Heart left ventricle (tissue), 16 donors: ENCODE results near the gene RAB10. TPM values are rescaled to one million over a fixed set of nuclear protein-coding genes. Genes with fewer than 3 reads are reported as not detected.

ENCODE experiments used
- ATAC-seq, 4 donors: fragments of 200-7000 bp; cut with Tn5 transposase; one replicate each; pipeline ENCODE4 v1.9.1; 2020 to 2022; ENCODE audit warnings: moderate library complexity in 4 of 4, mild to moderate bottlenecking in 3 of 4, moderate number of reproducible peaks in 1 of 4
- DNase-seq, 5 donors: peaks; one replicate each; pipeline ENCODE4 v3.0.0-alpha.2; 2020
- H3K27ac ChIP-seq, 12 donors: fragments of 200-600 bp; sonication (generic) in 4 of 12; one replicate each; pipeline versions ENCODE4 v1.5.0 to v1.8.0; 2016 to 2022; ENCODE audit warnings: mild to moderate bottlenecking in 2 of 12
- H3K27me3 ChIP-seq, 9 donors: fragments of 200-600 bp; sonication (generic) in 2 of 9; one replicate each; pipeline versions ENCODE4 v1.5.1 to v1.8.0; 2016 to 2022; ENCODE audit warnings: mild to moderate bottlenecking in 3 of 9
- H3K36me3 ChIP-seq, 9 donors: fragments of 200-600 bp; sonication (generic) in 2 of 9; one replicate each; pipeline versions ENCODE4 v1.5.0 to v1.8.0; 2018 to 2022; ENCODE audit warnings: mild to moderate bottlenecking in 2 of 9
- H3K4me1 ChIP-seq, 12 donors: fragments of 200-600 bp; sonication (generic) in 4 of 12; one replicate each; pipeline versions ENCODE4 v1.5.0 to v1.8.0; 2016 to 2022; ENCODE audit warnings: mild to moderate bottlenecking in 3 of 12
- H3K4me3 ChIP-seq, 12 donors: fragments of 200-600 bp; sonication (generic) in 4 of 12; one replicate each; pipeline versions ENCODE4 v1.5.0 to v1.8.0; 2017 to 2022; ENCODE audit warnings: mild to moderate bottlenecking in 9 of 12, moderate library complexity in 4 of 12
- H3K9me3 ChIP-seq, 12 donors: fragments of 200-600 bp; sonication (generic) in 4 of 12; one replicate each; pipeline versions ENCODE4 v1.5.0 to v1.8.0; 2016 to 2022; ENCODE audit warnings: mild to moderate bottlenecking in 1 of 12
- POLR2A ChIP-seq, 2 donors: fragments of 450-650 bp; IDR thresholded peaks; one replicate each; pipeline ENCODE4 v1.6.1; 2017; ENCODE audit warnings: antibody characterized with exemption in 2 of 2, mild to moderate bottlenecking in 2 of 2, moderate library complexity in 2 of 2
- WGBS, 4 donors: extraction: QIAGEN DNeasy Blood & Tissue Kit in 2 of 4; methylation state at CpG; one replicate each; pipeline versions ENCODE4 v1.1.5 to v1.1.7; 2013 to 2018; 5-methylcytosine and 5-hydroxymethylcytosine counted together
- intact Hi-C, 10 donors: fragments of 100-400 bp; cut with DNase I; formaldehyde crosslinking; loops; one replicate each; pipeline versions ENCODE4 v1.11.1 to v1.14.2; 2022
- polyA plus RNA-seq, 2 donors: library from polyadenylated mRNA; stranded (reverse); fragments of 200-250 nt; gene quantifications; one replicate each; pipeline ENCODE4 v1.2.3, GENCODE V29; 2013
- total RNA-seq, 9 donors: library from RNA; depleted of rRNA in 2 of 9; stranded (reverse); fragments of >200 nt in 2 of 9; fragmentation: NEBNext Ultra II Directional in 3 of 9; extraction: Animal tissue kit (Norgen Biotek cat#: 25700) in 3 of 9; gene quantifications; one replicate each; pipeline versions ENCODE4 v1.1.0 to v1.2.4, GENCODE V29; 2016 to 2023
- TF ChIP-seq, protein P1 (sequence below), 12 donors: fragments of 200-600 bp; sonication (generic) in 4 of 12; IDR thresholded peaks; one replicate each; pipeline versions ENCODE4 v1.5.0 to v1.8.0; 2018 to 2022; ENCODE audit warnings: antibody characterized with exemption in 12 of 12, mild to moderate bottlenecking in 5 of 12
- donor health status: ischemic (EF 13 %, LVEDD 7.1; RV severe dilation, severe dysfunction).
- donor health status: healthy with polysubstance abuse.
- donor health status: DM: no; HTN: yes; CAD: no.
- donor health status: DM: no; HTN: no; CAD: no.
- donor health status: ischemic (EF 25% LVEDD 6.9; RV normal size, moderate dysfunction).
- donor health status: ischemic (EF 25% LVEDD 5.7; RV mildly dilated, moderate dysfunction).
- donor health status: healthy.
- donor health status: DM: yes; HTN: yes; CAD: no.
- donor health status: ischemic (EF 35%, LVEDD 5.7; RV mildly dilated, moderate dysfunction).
- donor health status: nonischemic (EF 11% LVEDD 7.7; RV severe dilation, severe dysfunction).
- donor health status: DM: yes; HTN: yes; CAD: no.
- donor health status: PGD.
- donor health status: ischemic (EF 29% LVEDD 5.4; RV normal size, mild dysfunction).
- donor health status: nonischemic (EF 23%, LVEDD 6.1; RV moderate dilation, normal function).

Gene RAB10
- total and polyA plus RNA-seq, 11 donors, result 33.1 to 121 (median 97.4) TPM

DNA sequence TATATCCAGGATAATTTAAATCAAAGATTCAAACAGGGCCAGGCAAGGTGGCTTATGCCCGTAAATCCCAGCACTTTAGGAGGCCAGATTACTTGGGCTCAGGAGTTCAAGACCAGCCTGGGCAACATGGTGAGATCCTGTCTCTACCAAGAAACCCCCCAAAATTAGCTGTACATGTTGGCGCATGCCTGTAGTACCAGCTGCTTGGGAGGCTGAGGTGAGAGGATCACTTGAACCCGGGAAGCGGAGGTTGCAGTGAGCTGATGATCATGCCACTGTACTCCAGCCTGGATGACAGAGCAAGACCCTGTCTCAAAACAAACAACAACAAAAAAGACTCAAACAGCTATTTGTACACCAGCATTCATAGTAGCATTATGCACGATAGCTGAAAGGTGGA is 9.2 kb downstream of the RAB10 start:
- Histone ChIP-seq H3K27me3 (no peaks in the 10 kb centered on the region), H3K27ac (no peak overlapping the region), H3K9me3 (no peaks in the 10 kb centered on the region), H3K4me1 (peaks cover 0 to 69% (median 19%) of the 10 kb centered on the region in 12 donors), H3K36me3 (peaks cover 0 to 25% (median 8%) of the 10 kb centered on the region in 9 donors), H3K4me3 (no peak overlapping the region)
- intact Hi-C loops, result no loop called here
- DNase-seq, result no peak
- TF ChIP-seq, protein P1, sequence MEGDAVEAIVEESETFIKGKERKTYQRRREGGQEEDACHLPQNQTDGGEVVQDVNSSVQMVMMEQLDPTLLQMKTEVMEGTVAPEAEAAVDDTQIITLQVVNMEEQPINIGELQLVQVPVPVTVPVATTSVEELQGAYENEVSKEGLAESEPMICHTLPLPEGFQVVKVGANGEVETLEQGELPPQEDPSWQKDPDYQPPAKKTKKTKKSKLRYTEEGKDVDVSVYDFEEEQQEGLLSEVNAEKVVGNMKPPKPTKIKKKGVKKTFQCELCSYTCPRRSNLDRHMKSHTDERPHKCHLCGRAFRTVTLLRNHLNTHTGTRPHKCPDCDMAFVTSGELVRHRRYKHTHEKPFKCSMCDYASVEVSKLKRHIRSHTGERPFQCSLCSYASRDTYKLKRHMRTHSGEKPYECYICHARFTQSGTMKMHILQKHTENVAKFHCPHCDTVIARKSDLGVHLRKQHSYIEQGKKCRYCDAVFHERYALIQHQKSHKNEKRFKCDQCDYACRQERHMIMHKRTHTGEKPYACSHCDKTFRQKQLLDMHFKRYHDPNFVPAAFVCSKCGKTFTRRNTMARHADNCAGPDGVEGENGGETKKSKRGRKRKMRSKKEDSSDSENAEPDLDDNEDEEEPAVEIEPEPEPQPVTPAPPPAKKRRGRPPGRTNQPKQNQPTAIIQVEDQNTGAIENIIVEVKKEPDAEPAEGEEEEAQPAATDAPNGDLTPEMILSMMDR (IDR thresholded peaks at IDR 0.05), result no peak
- TF ChIP-seq POLR2A (IDR thresholded peaks at IDR 0.05), result no peak
- 89 to 92% (median 90%) methylated on average over 5 of the region's 5 CpGs for WGBS, 4 donors
- ATAC-seq, result no peak

GRCh38 chr2:26043862-26044696 is 10.2 kb downstream of the RAB10 start:
- H3K36me3 ChIP-seq, result peaks cover 0 to 20% (median 8%) of the 10 kb centered on the region in 9 donors
- no peaks in the 10 kb centered on the region for H3K27me3 ChIP-seq
- intact Hi-C loops, result no loop called here
- WGBS, 4 donors, result 47 to 54% (median 51%) methylated on average over 8 of the region's 8 CpGs
- no peak for TF ChIP-seq POLR2A (IDR thresholded peaks at IDR 0.05)
- TF ChIP-seq, protein P1 (IDR thresholded peaks at IDR 0.05), result no peak
- H3K4me1 ChIP-seq, result peaks cover 3 to 69% (median 19%) of the 10 kb centered on the region in 12 donors
- no peaks in the 10 kb centered on the region for H3K9me3 ChIP-seq
- DNase-seq, result peak in 2 of 5 donors; percentile 31 to 48
- peak overlapping the region in 1 of 12 donors; percentile 24 for H3K4me3 ChIP-seq
- peak in 1 of 4 donors; percentile 45 for ATAC-seq
- peak overlapping the region in 1 of 12 donors; percentile 50 for H3K27ac ChIP-seq

DNA sequence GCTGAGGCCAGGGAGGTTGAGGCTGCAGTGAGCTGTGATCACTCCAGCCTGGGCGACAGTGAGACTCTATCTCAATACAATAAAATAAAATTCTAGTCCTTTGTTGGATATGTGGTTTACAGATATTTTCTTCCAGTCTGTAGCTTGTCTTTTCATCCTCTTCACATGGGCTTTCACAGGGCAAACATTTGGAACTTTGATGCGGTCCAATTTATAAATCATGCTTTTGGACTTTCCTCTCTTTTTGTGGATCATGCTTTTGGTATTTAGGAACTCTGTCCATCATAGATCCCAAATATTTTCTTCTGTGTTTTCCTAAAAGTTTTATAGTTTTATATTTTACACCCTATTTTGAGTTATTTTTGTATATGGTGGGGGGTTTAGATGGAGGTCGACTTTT is 14.9 kb downstream of the RAB10 start:
- Histone ChIP-seq H3K9me3 (no peaks in the 10 kb centered on the region), H3K36me3 (peaks cover 0 to 3% (median 0%) of the 10 kb centered on the region in 9 donors), H3K4me1 (peaks cover under 1 to 43% (median 17%) of the 10 kb centered on the region in 12 donors), H3K4me3 (no peak overlapping the region), H3K27me3 (no peaks in the 10 kb centered on the region), H3K27ac (no peak overlapping the region)
- no peak for TF ChIP-seq POLR2A (IDR thresholded peaks at IDR 0.05)
- TF ChIP-seq, protein P1 (IDR thresholded peaks at IDR 0.05), result no peak
- WGBS, 4 donors, result 86 to 91% (median 90%) methylated on average over 3 of the region's 3 CpGs
- ATAC-seq (no peak), DNase-seq (no peak)
- intact Hi-C loops, result no loop called here

DNA sequence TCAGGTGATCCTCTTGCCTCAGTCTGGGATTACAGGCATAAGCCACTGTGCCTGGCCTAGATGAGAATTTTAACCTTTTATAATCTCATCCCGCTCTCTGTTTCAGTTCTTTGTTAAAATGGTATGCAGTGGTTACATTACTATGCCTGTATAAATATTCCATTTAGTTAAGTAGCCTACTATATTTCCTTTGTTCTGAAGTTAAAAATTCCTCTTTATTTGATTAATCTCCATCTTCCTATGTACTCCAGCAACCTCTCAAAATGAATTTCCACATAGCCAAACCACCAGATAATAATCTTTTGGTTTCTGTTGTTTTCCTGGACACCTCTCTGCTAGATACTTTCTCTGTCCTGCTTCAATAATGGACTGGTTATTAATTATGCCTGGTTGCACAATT is 15.8 kb downstream of the RAB10 start:
- WGBS, 4 donors, result 94 to 100% (median 99%) methylated on average over 1 of the region's 1 CpG
- H3K27me3 ChIP-seq, result no peaks in the 10 kb centered on the region
- no peak overlapping the region for H3K4me3 ChIP-seq
- ATAC-seq, result no peak
- intact Hi-C loops, result no loop called here
- peaks cover 0 to 3% (median 0%) of the 10 kb centered on the region in 9 donors for H3K36me3 ChIP-seq
- H3K9me3 ChIP-seq, result no peaks in the 10 kb centered on the region
- TF ChIP-seq POLR2A (IDR thresholded peaks at IDR 0.05), result no peak
- TF ChIP-seq, protein P1 (IDR thresholded peaks at IDR 0.05), result no peak
- DNase-seq, result no peak
- H3K4me1 ChIP-seq, result peaks cover 0 to 43% (median 10%) of the 10 kb centered on the region in 12 donors
- no peak overlapping the region for H3K27ac ChIP-seq
